Measurements from ENCODE around the gene NT5C1A. TPM values are rescaled to one million over a fixed set of nuclear protein-coding genes. Genes with fewer than 3 reads are reported as not detected.

The NT5C1A gene
- polyA plus RNA-seq, 1 donor from 2014 or later = not detected

GRCh38 chr1:39633422-39633821 lies 38.5 kb downstream of the NT5C1A start (continued):
- TF ChIP-seq POLR2AphosphoS5 (IDR thresholded peaks at IDR 0.05) = no peak

DNA sequence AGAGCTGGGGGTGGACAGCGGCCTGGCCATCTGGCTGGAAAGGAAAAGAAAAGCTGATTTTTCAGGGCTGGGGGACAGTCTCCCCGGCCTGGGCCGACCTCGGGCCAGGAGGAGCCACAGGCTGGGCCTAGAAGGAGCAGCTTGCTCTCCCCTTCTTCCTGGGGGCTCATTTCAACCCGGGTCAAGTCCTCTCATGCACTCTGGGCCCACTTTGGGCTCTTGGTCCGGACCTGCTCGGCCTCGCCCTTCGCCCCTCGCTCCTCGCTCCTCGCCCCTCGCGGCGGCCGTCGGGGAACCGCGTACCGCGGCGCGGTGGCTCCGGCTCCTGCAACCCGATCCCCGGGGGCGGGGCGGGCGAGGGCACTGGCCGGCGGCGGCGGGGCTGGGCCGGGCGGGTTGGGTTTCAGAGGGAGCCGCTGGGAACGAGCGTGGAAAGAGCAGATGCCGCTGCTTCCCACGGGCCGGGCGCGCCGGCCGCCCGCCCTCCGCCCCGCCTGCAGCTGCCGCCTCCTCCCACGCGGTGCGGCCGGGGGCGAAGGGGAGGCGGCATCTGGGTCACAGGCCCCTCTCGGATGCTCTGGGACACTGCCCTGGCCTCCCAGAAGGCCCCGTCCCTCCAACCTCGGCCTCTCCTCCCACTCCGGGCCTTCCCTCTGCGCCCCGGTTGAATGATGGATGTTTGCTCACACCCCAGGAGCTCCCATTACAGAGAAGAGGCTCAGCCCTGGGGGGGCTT lies 39.1 kb downstream of the NT5C1A start:
- Histone ChIP-seq H3K9ac (ENCODE audit: low read length) (no peak overlapping the region), H3K27me3 (ENCODE audit: insufficient read depth, low read depth, low read length) (peaks cover 25% of the 10 kb centered on the region), H3K9me2 (ENCODE audit: insufficient read depth, low read length) (no peaks in the 10 kb centered on the region), H3K4me3 (ENCODE audit: low read length) (no peak overlapping the region), H3K79me2 (replicated peaks; ENCODE audit: insufficient read depth, low read length) (no peaks in the 10 kb centered on the region), H3K9me3 (ENCODE audit: low read length) (no peaks in the 10 kb centered on the region), H3K4me2 (ENCODE audit: low read length) (no peak overlapping the region), H2AFZ (ENCODE audit: low read depth, low read length) (no peak overlapping the region), H3F3A (ENCODE audit: insufficient read depth, low read length, poor library complexity, severe bottlenecking) (no peaks in the 10 kb centered on the region), H4K20me1 (ENCODE audit: insufficient read depth) (no peaks in the 10 kb centered on the region), H3K36me3 (ENCODE audit: insufficient read depth, low read length) (no peaks in the 10 kb centered on the region), H3K27ac (ENCODE audit: low read length) (no peak overlapping the region)
- TF ChIP-seq CTCF (IDR thresholded peaks at IDR 0.05; ENCODE audit: poor library complexity, severe bottlenecking) = no peak
- TF ChIP-seq MXI1 (conservative IDR thresholded peaks at IDR 0.05; ENCODE audit: poor library complexity, severe bottlenecking) = no peak
- TF ChIP-seq POLR2AphosphoS5 (IDR thresholded peaks at IDR 0.05) = no peak
- no peak for TF ChIP-seq TAF1 (IDR thresholded peaks at IDR 0.05; ENCODE audit: low read depth)
- no peak for TF ChIP-seq REST (IDR thresholded peaks at IDR 0.05; ENCODE audit: borderline replicate concordance)
- TF ChIP-seq EP300 (conservative IDR thresholded peaks at IDR 0.05; ENCODE audit: poor library complexity, severe bottlenecking) = no peak
- TF ChIP-seq SMC3 (conservative IDR thresholded peaks at IDR 0.05; ENCODE audit: poor library complexity) = no peak
- TF ChIP-seq RAD21 (conservative IDR thresholded peaks at IDR 0.05) = no peak
- TF ChIP-seq EZH2 (IDR thresholded peaks at IDR 0.05; ENCODE audit: borderline replicate concordance, insufficient read depth, low read length, poor library complexity, severe bottlenecking) = no peak

- Histone ChIP-seq H2AFZ (ENCODE audit: low read depth, low read length) (no peak overlapping the region), H4K20me1 (ENCODE audit: insufficient read depth) (no peaks in the 10 kb centered on the region), H3K27me3 (ENCODE audit: insufficient read depth, low read depth, low read length) (peaks cover 20% of the 10 kb centered on the region), H3K9me2 (ENCODE audit: insufficient read depth, low read length) (no peaks in the 10 kb centered on the region), H3K79me2 (replicated peaks; ENCODE audit: insufficient read depth, low read length) (no peaks in the 10 kb centered on the region), H3K4me2 (ENCODE audit: low read length) (no peak overlapping the region), H3K36me3 (ENCODE audit: insufficient read depth, low read length) (no peaks in the 10 kb centered on the region), H3K9me3 (ENCODE audit: low read length) (no peaks in the 10 kb centered on the region), H3K27ac (ENCODE audit: low read length) (no peak overlapping the region), H3K9ac (ENCODE audit: low read length) (no peak overlapping the region), H3K4me3 (ENCODE audit: low read length) (no peak overlapping the region), H3F3A (ENCODE audit: insufficient read depth, low read length, poor library complexity, severe bottlenecking) (no peaks in the 10 kb centered on the region)
- TF ChIP-seq MXI1 (conservative IDR thresholded peaks at IDR 0.05; ENCODE audit: poor library complexity, severe bottlenecking) = no peak
- TF ChIP-seq EP300 (conservative IDR thresholded peaks at IDR 0.05; ENCODE audit: poor library complexity, severe bottlenecking) = no peak
- TF ChIP-seq SMC3 (conservative IDR thresholded peaks at IDR 0.05; ENCODE audit: poor library complexity) = no peak
- no peak for TF ChIP-seq REST (IDR thresholded peaks at IDR 0.05; ENCODE audit: borderline replicate concordance)
- TF ChIP-seq CTCF (IDR thresholded peaks at IDR 0.05; ENCODE audit: poor library complexity, severe bottlenecking) = no peak
- TF ChIP-seq POLR2AphosphoS5 (IDR thresholded peaks at IDR 0.05) = no peak
- no peak for TF ChIP-seq EZH2 (IDR thresholded peaks at IDR 0.05; ENCODE audit: borderline replicate concordance, insufficient read depth, low read length, poor library complexity, severe bottlenecking)
- TF ChIP-seq RAD21 (conservative IDR thresholded peaks at IDR 0.05) = no peak
- no peak for TF ChIP-seq TAF1 (IDR thresholded peaks at IDR 0.05; ENCODE audit: low read depth)
Measured at GRCh38 chr1:39632323-39632681, 39.6 kb downstream of the NT5C1A start.
